B cell (primary cell): Measurements from ENCODE around the gene CES1. TPM values are rescaled to one million over a fixed set of nuclear protein-coding genes. Genes with fewer than 3 reads are reported as not detected.

Experiments used
- ATAC-seq: fragments of 200-7000 bp; cut with Tn5 transposase; one replicate; pipeline ENCODE4 v1.10.0; 2021; ENCODE audit warnings: low read depth, mild to moderate bottlenecking, moderate number of reproducible peaks, moderate library complexity
- CTCF ChIA-PET: fragments of 350-600 bp; sonication (Branson Sonifier 250); formaldehyde crosslinking; loops from one replicate; lab custom pipeline; 2021; ENCODE audit warnings: antibody characterized with exemption, inconsistent platforms; lab: Charles Lee
- POLR2A ChIA-PET: fragments of 350-600 bp; sonication (Branson Sonifier 250); formaldehyde crosslinking; loops from one replicate; lab custom pipeline; 2021; ENCODE audit warnings: antibody characterized with exemption; lab: Charles Lee
- DNase-seq: peaks from one replicate; pipeline ENCODE4 v3.0.0; 2013
- H2AFZ ChIP-seq: 2 replicates; pipeline ENCODE4 v1.6.1; 2012; ENCODE audit warnings: mild to moderate bottlenecking, low read depth, low read length; ENCODE audit not compliant: insufficient read depth, poor library complexity, severe bottlenecking
- H3K27ac ChIP-seq, 2 donors: 1 replicate in 1 of 2; 2 replicates in 1 of 2; pipeline ENCODE4 v1.5.1; 2012 to 2013; ENCODE audit warnings: low read length in 2 of 2, mild to moderate bottlenecking in 2 of 2, moderate library complexity in 1 of 2
- H3K27me3 ChIP-seq, 4 experiments: fragments of 200-600 bp in 1 of 4; sonication (generic) in 1 of 4; replicated peaks in 1 of 4; 1 replicate in 2 of 4; 2 replicates in 2 of 4; pipeline versions ENCODE4 v1.6.1 to v1.7.0; 2013 to 2016; ENCODE audit warnings: low read length in 3 of 4, mild to moderate bottlenecking in 2 of 4, mixed read lengths in 1 of 4, moderate library complexity in 1 of 4; ENCODE audit not compliant: insufficient read depth in 4 of 4, control insufficient read depth in 3 of 4; ENCODE audit errors: control extremely low read depth in 1 of 4
- H3K36me3 ChIP-seq, 2 experiments: replicated peaks in 1 of 2; 1 replicate in 1 of 2; 2 replicates in 1 of 2; pipeline versions ENCODE4 v1.6.1 to v1.7.1; 2013; ENCODE audit warnings: low read length in 1 of 2; ENCODE audit not compliant: insufficient read depth in 2 of 2, control insufficient read depth in 1 of 2; ENCODE audit errors: control extremely low read depth in 1 of 2, extremely low read depth in 1 of 2
- H3K4me1 ChIP-seq, 2 donors: fragments of 200-600 bp in 1 of 2; sonication (generic) in 1 of 2; 1 replicate in 1 of 2; 2 replicates in 1 of 2; pipeline versions ENCODE4 v1.5.1 to v1.6.1; 2013 to 2017; ENCODE audit warnings: low read length in 2 of 2; ENCODE audit not compliant: control insufficient read depth in 2 of 2, insufficient read depth in 2 of 2
- H3K4me2 ChIP-seq: replicated peaks from 2 replicates; pipeline ENCODE3; 2012; ENCODE audit warnings: mild to moderate bottlenecking, low read depth, low read length; ENCODE audit not compliant: poor library complexity, severe bottlenecking
- H3K4me3 ChIP-seq, 5 experiments: fragments of 200-600 bp in 1 of 5; sonication (generic) in 1 of 5; 1 replicate in 3 of 5; 2 replicates in 2 of 5; pipeline versions ENCODE4 v1.5.1 to v1.7.0; 2011 to 2016; ENCODE audit warnings: low read length in 4 of 5, mild to moderate bottlenecking in 4 of 5, low read depth in 2 of 5, control low read depth in 1 of 5, moderate library complexity in 1 of 5; ENCODE audit not compliant: insufficient read depth in 1 of 5; ENCODE audit errors: control extremely low read depth in 1 of 5, extremely low read depth in 1 of 5
- H3K79me2 ChIP-seq: fragments of 200-600 bp; sonication (generic); one replicate; pipeline ENCODE4 v1.6.0; 2016; ENCODE audit warnings: low read length; ENCODE audit not compliant: control insufficient read depth, insufficient read depth
- H3K9ac ChIP-seq: fragments of 200-600 bp; sonication (generic); 2 replicates; pipeline ENCODE4 v1.6.1; 2017; ENCODE audit warnings: mild to moderate bottlenecking, low read length, moderate library complexity
- H3K9me3 ChIP-seq, 3 donors: one replicate each; pipeline versions ENCODE4 v1.6.1 to v1.7.1; 2013; ENCODE audit warnings: low read length in 2 of 3; ENCODE audit not compliant: control insufficient read depth in 2 of 3, insufficient read depth in 1 of 3; ENCODE audit errors: control extremely low read depth in 1 of 3
- H4K20me1 ChIP-seq: 2 replicates; pipeline ENCODE4 v1.6.0; 2012; ENCODE audit warnings: mild to moderate bottlenecking, low read length; ENCODE audit not compliant: insufficient read depth, control insufficient read depth, poor library complexity, severe bottlenecking
- H3K27ac Mint-ChIP-seq: one replicate; pipeline ENCODE4 v1.8.0; 2021; ENCODE audit warnings: mixed read lengths
- H3K27me3 Mint-ChIP-seq: one replicate; pipeline ENCODE4 v1.8.0; 2021; ENCODE audit warnings: mixed read lengths
- H3K4me1 Mint-ChIP-seq: one replicate; pipeline ENCODE4 v1.8.0; 2021; ENCODE audit warnings: mixed read lengths
- H3K4me3 Mint-ChIP-seq: one replicate; pipeline ENCODE4 v1.8.0; 2021; ENCODE audit warnings: mixed read lengths
- H3K9me3 Mint-ChIP-seq: one replicate; pipeline ENCODE4 v1.8.0; 2022; ENCODE audit warnings: mixed read lengths; ENCODE audit not compliant: insufficient read depth
- CTCF ChIP-seq: fragments of 200-600 bp; IDR thresholded peaks from one replicate; pipeline ENCODE4 v1.8.0; 2022; ENCODE audit warnings: antibody characterized with exemption, mild to moderate bottlenecking
- EZH2 ChIP-seq: IDR thresholded peaks from 2 replicates; pipeline ENCODE4 v1.6.1; 2012; ENCODE audit warnings: borderline replicate concordance, low read depth, mild to moderate bottlenecking, moderate library complexity, low read length; ENCODE audit not compliant: insufficient read depth, poor library complexity, severe bottlenecking
- WGBS: methylation state at CpG from one replicate; pipeline ENCODE4 v1.1.5; 2013; ENCODE audit warnings: missing lambda C conversion rate; ENCODE audit not compliant: insufficient coverage; 5-methylcytosine and 5-hydroxymethylcytosine counted together
- intact Hi-C: fragments of 100-400 bp; cut with micrococcal nuclease; formaldehyde crosslinking; loops from one replicate; pipeline ENCODE4 v1.10.0; 2022
- polyA plus RNA-seq: library from polyadenylated mRNA; depleted of rRNA; stranded (reverse); fragments of >200 nt; gene quantifications from 2 replicates; pipeline ENCODE4 v1.2.3, GENCODE V29; 2012
- total RNA-seq, 2 donors: library from RNA; stranded (reverse); fragments of 120-200 nt in 1 of 2; gene quantifications; 1 replicate in 1 of 2; 2 replicates in 1 of 2; pipeline versions ENCODE4 v1.2.3 to v1.2.4, GENCODE V29; 2013 to 2022

The CES1 gene
- total and polyA plus RNA-seq, 2 donors (not counting 1 experiment from before 2014, with no cell fraction given) = 0.37 to 1.2 TPM

- DNase-seq (no peak), ATAC-seq (no peak)
- ChIA-PET CTCF (no interaction called here), POLR2A (no interaction called here)
- H3K4me2 ChIP-seq = no peak within 1 kb of the TSS
- Mint-ChIP-seq H3K27me3 (peaks cover 15% of the 10 kb centered on the region), H3K4me1 (no peaks in the 10 kb centered on the region), H3K9me3 (no peaks in the 10 kb centered on the region), H3K27ac (no peak within 1 kb of the TSS), H3K4me3 (no peak within 1 kb of the TSS)
- H3K79me2 ChIP-seq = no peaks in the 10 kb centered on the region
- no peak within 1 kb of the TSS for H3K27ac ChIP-seq
- no peaks in the 10 kb centered on the region for H4K20me1 ChIP-seq
- H3K4me3 ChIP-seq = no peak within 1 kb of the TSS
- peaks cover 0 to 4% (median 0%) of the 10 kb centered on the region in 3 donors for H3K9me3 ChIP-seq
- TF ChIP-seq EZH2 (no peak), CTCF (no peak)
- 100% methylated on average over 2 of the region's 2 CpGs for WGBS
- peaks cover 0 to 3% (median 0%) of the 10 kb centered on the region in 4 experiments for H3K27me3 ChIP-seq
- no peak within 1 kb of the TSS for H3K9ac ChIP-seq
- H3K4me1 ChIP-seq = no peaks in the 10 kb centered on the region
- H3K36me3 ChIP-seq = no peaks in the 10 kb centered on the region
- intact Hi-C loops = no loop called here
- no peak within 1 kb of the TSS for H2AFZ ChIP-seq
Observed at GRCh38 chr16:55875273-55875672, 42.4 kb upstream of the CES1 start, which contains the start of gene CES5A. TSS of gene CES5A (minus strand) at chr16:55875373. CDS start at chr16:55875221, 152 bp downstream.

GRCh38 chr16:55873122-55873521, 40.2 kb upstream of the CES1 start:
- DNase-seq = no peak
- no peaks in the 10 kb centered on the region for H3K9me3 Mint-ChIP-seq
- Histone ChIP-seq H3K4me1 (no peaks in the 10 kb centered on the region), H3K79me2 (no peaks in the 10 kb centered on the region), H3K36me3 (no peaks in the 10 kb centered on the region), H3K27ac (no peak overlapping the region), H2AFZ (no peak overlapping the region), H4K20me1 (no peaks in the 10 kb centered on the region), H3K4me2 (no peak overlapping the region), H3K4me3 (no peak overlapping the region), H3K9me3 (no peaks in the 10 kb centered on the region), H3K27me3 (peaks cover 0 to 3% (median 0%) of the 10 kb centered on the region in 4 experiments), H3K9ac (no peak overlapping the region)
- ChIA-PET CTCF (no interaction called here), POLR2A (no interaction called here)
- H3K27me3 Mint-ChIP-seq = peaks cover 15% of the 10 kb centered on the region
- intact Hi-C loops = no loop called here
- H3K4me3 Mint-ChIP-seq = no peak overlapping the region
- H3K4me1 Mint-ChIP-seq = no peaks in the 10 kb centered on the region
- ATAC-seq = no peak
- no peak for TF ChIP-seq EZH2
- TF ChIP-seq CTCF = no peak
- no peak overlapping the region for H3K27ac Mint-ChIP-seq
- 95% methylated on average over 5 of the region's 5 CpGs for WGBS
